HCT116 (cell line): ENCODE measurements around the gene TRMT10B. TPM values are rescaled to one million over a fixed set of nuclear protein-coding genes. Genes with fewer than 3 reads are reported as not detected.

Experiments
- ATAC-seq: fragments of 200-7000 bp; cut with Tn5 transposase; 2 replicates; pipeline ENCODE4 v1.9.1; 2020; ENCODE audit warnings: mild to moderate bottlenecking, moderate library complexity
- BruUV-seq: library from RNA; stranded (reverse); fragments of 400-500 nt; replicated peaks from 2 replicates; lab custom pipeline; 2021; lab: Mats Ljungman, UMichigan
- CTCF ChIA-PET: fragments of 300-600 bp; sonication (Branson Sonifier 250); formaldehyde crosslinking; loops from one replicate; lab custom pipeline; 2021; ENCODE audit warnings: antibody characterized with exemption; lab: Charles Lee
- POLR2A ChIA-PET: fragments of 300-600, 350-600 bp; sonication (Branson Sonifier 250); formaldehyde crosslinking; loops from one replicate; lab custom pipeline; 2021; ENCODE audit warnings: antibody characterized with exemption; lab: Charles Lee
- RAD21 ChIA-PET, 2 experiments: fragments of 300-600 bp; sonication (Branson Sonifier 250); formaldehyde crosslinking; loops; one replicate each; lab custom pipeline; 2023; ENCODE audit warnings: low total read pairs in 2 of 2; ENCODE audit not compliant: uncharacterized antibody in 2 of 2, unreplicated experiment in 2 of 2, low non-redundant PET in 1 of 2; lab: Charles Lee
- DNase-seq: peaks from one replicate; pipeline ENCODE4 v3.0.0-alpha.2; 2010; ENCODE audit warnings: low read depth, low spot score
- H2AFZ ChIP-seq: fragments of 200-600 bp; shearing (Covaris generic), sonication (generic); 2 replicates; pipeline ENCODE4 v1.6.1; 2017; ENCODE audit warnings: low read depth, mixed run types, mixed read lengths, antibody characterized with exemption, low read length; ENCODE audit not compliant: poor library complexity, severe bottlenecking
- H3K27ac ChIP-seq: 2 replicates; pipeline ENCODE4 v1.5.1; 2012; ENCODE audit warnings: low read depth, low read length
- H3K27me3 ChIP-seq: fragments of 200-600 bp; sonication (generic); 2 replicates; pipeline ENCODE4 v1.6.1; 2016; ENCODE audit warnings: mixed run types, low read length, mixed read lengths; ENCODE audit not compliant: insufficient read depth
- H3K36me3 ChIP-seq, 2 experiments: fragments of 200-500 bp in 1 of 2; fragments of 200-600 bp in 1 of 2; sonication (Bioruptor generic) in 1 of 2; sonication (generic) in 1 of 2; 2 replicates each; pipeline versions ENCODE4 v1.5.1 to v1.6.1; 2014 to 2016; ENCODE audit warnings: low read length in 2 of 2, inconsistent platforms in 1 of 2, mixed read lengths in 1 of 2, mixed run types in 1 of 2; ENCODE audit not compliant: insufficient read depth in 2 of 2, control insufficient read depth in 1 of 2
- H3K4me1 ChIP-seq, 2 experiments: fragments of 200-600 bp in 1 of 2; sonication (generic) in 1 of 2; 2 replicates each; pipeline versions ENCODE4 v1.5.1 to v1.6.1; 2012 to 2017; ENCODE audit warnings: low read length in 2 of 2, inconsistent platforms in 1 of 2, mild to moderate bottlenecking in 1 of 2, mixed read lengths in 1 of 2, mixed run types in 1 of 2, moderate library complexity in 1 of 2; ENCODE audit not compliant: insufficient read depth in 2 of 2, control insufficient read depth in 1 of 2
- H3K4me2 ChIP-seq: fragments of 200-600 bp; sonication (generic); 2 replicates; pipeline ENCODE4 v1.6.1; 2017; ENCODE audit warnings: mixed run types, low read length, mixed read lengths
- H3K4me3 ChIP-seq, 2 experiments: fragments of 200-600 bp in 1 of 2; sonication (generic) in 1 of 2; replicated peaks in 1 of 2; 2 replicates each; pipeline ENCODE4 v1.5.1; 2011 to 2016; ENCODE audit warnings: low read length in 2 of 2, control low read depth in 1 of 2, low read depth in 1 of 2, mild to moderate bottlenecking in 1 of 2, mixed read lengths in 1 of 2, mixed run types in 1 of 2
- H3K79me2 ChIP-seq: fragments of 200-600 bp; sonication (generic); 2 replicates; pipeline ENCODE4 v1.6.1; 2017; ENCODE audit warnings: mild to moderate bottlenecking, mixed run types, low read length, moderate library complexity, mixed read lengths; ENCODE audit not compliant: insufficient read depth
- H3K9ac ChIP-seq: fragments of 200-600 bp; sonication (generic); 2 replicates; pipeline ENCODE4 v1.6.1; 2016; ENCODE audit warnings: low read length, mixed read lengths
- H3K9me2 ChIP-seq: fragments of 200-600 bp; sonication (generic), shearing (Covaris generic); 2 replicates; pipeline ENCODE4 v1.6.1; 2017; ENCODE audit warnings: mixed run types, mild to moderate bottlenecking, moderate library complexity; ENCODE audit not compliant: insufficient read depth
- H3K9me3 ChIP-seq, 2 experiments: fragments of 200-500 bp in 1 of 2; fragments of 200-600 bp in 1 of 2; sonication (Bioruptor generic) in 1 of 2; sonication (generic) in 1 of 2; 2 replicates each; pipeline ENCODE4 v1.6.1; 2014 to 2017; ENCODE audit warnings: low read length in 2 of 2, mixed read lengths in 2 of 2, inconsistent platforms in 1 of 2, low read depth in 1 of 2, mild to moderate bottlenecking in 1 of 2, mixed run types in 1 of 2, moderate library complexity in 1 of 2; ENCODE audit not compliant: control insufficient read depth in 1 of 2, insufficient read depth in 1 of 2
- H4K20me1 ChIP-seq: fragments of 200-600 bp; sonication (generic), shearing (Covaris generic); 2 replicates; pipeline ENCODE4 v1.6.1; 2017; ENCODE audit warnings: mixed run types, mild to moderate bottlenecking, moderate library complexity; ENCODE audit not compliant: insufficient read depth
- CBX3 ChIP-seq: IDR thresholded peaks from 2 replicates; pipeline ENCODE4 v1.6.1; 2012; ENCODE audit warnings: low read depth
- ELF1 ChIP-seq: IDR thresholded peaks from 2 replicates; pipeline ENCODE4 v1.6.1; 2012; ENCODE audit warnings: low read depth, borderline replicate concordance
- EZH2 ChIP-seq: fragments of 200-600 bp; sonication (generic); IDR thresholded peaks from 2 replicates; pipeline ENCODE4 v1.6.1; 2017; ENCODE audit warnings: antibody characterized with exemption, mixed run types
- EZH2phosphoT487 ChIP-seq: fragments of 200-600 bp; IDR thresholded peaks from 2 replicates; pipeline ENCODE4 v1.6.1; 2018; ENCODE audit warnings: antibody characterized with exemption, borderline replicate concordance
- FOSL1 ChIP-seq: IDR thresholded peaks from 2 replicates; pipeline ENCODE4 v1.6.1; 2012; ENCODE audit warnings: low read depth
- JUND ChIP-seq: IDR thresholded peaks from 2 replicates; pipeline ENCODE4 v1.6.1; 2012
- REST ChIP-seq: IDR thresholded peaks from 2 replicates; pipeline ENCODE4 v1.6.1; 2012; ENCODE audit warnings: low read depth
- SIN3A ChIP-seq: IDR thresholded peaks from 2 replicates; pipeline ENCODE4 v1.6.1; 2012; ENCODE audit warnings: low read depth
- SRF ChIP-seq: IDR thresholded peaks from 2 replicates; pipeline ENCODE4 v1.6.1; 2012; ENCODE audit warnings: low read depth
- TCF7L2 ChIP-seq: IDR thresholded peaks from 2 replicates; pipeline ENCODE4 v1.7.0; 2011; ENCODE audit warnings: borderline replicate concordance, inconsistent platforms; ENCODE audit not compliant: insufficient read depth, insufficient read length; ENCODE audit errors: extremely low read depth
- YY1 ChIP-seq: IDR thresholded peaks from 2 replicates; pipeline ENCODE4 v1.6.1; 2011; ENCODE audit warnings: low read length, low read depth, moderate library complexity, mild to moderate bottlenecking; ENCODE audit not compliant: insufficient replicate concordance; ENCODE audit errors: extremely low read depth
- ZNF274 ChIP-seq: fragments of 200-500 bp; sonication (Bioruptor generic); IDR thresholded peaks from 2 replicates; pipeline ENCODE4 v1.6.1; 2014; ENCODE audit warnings: mild to moderate bottlenecking, low read depth, low read length, inconsistent platforms
- intact Hi-C: fragments of 100-400 bp; cut with micrococcal nuclease; formaldehyde crosslinking; loops from 2 replicates; pipeline ENCODE4 v1.10.0; 2022
- total RNA-seq: library from RNA; stranded (reverse); gene quantifications from one replicate; pipeline ENCODE4 v1.2.1, GENCODE V29; 2021; ENCODE audit not compliant: unreplicated experiment
- TF ChIP-seq, protein P1 (sequence below), 3 experiments: fragments of 200-600 bp in 1 of 3; sonication (generic) in 1 of 3; IDR thresholded peaks in 2 of 3; conservative IDR thresholded peaks in 1 of 3; 2 replicates each; pipeline ENCODE4 v1.5.1; 2012 to 2017; ENCODE audit warnings: low read depth in 2 of 3, low read length in 2 of 3, antibody characterized with exemption in 1 of 3, borderline replicate concordance in 1 of 3, control low read depth in 1 of 3, mild to moderate bottlenecking in 1 of 3, mixed read lengths in 1 of 3, mixed run types in 1 of 3, moderate library complexity in 1 of 3; ENCODE audit not compliant: insufficient read depth in 1 of 3

TRMT10B gene
- total RNA-seq, 1 experiment from 2014 or later, result 5.5 TPM

GRCh38 chr9:37732086-37732741 lies 21.4 kb upstream of the TRMT10B start (continued):
- TF ChIP-seq YY1 (no peak), TCF7L2 (no peak), SIN3A (no peak), EZH2phosphoT487 (no peak), SRF (no peak)
- TF ChIP-seq, protein P1, sequence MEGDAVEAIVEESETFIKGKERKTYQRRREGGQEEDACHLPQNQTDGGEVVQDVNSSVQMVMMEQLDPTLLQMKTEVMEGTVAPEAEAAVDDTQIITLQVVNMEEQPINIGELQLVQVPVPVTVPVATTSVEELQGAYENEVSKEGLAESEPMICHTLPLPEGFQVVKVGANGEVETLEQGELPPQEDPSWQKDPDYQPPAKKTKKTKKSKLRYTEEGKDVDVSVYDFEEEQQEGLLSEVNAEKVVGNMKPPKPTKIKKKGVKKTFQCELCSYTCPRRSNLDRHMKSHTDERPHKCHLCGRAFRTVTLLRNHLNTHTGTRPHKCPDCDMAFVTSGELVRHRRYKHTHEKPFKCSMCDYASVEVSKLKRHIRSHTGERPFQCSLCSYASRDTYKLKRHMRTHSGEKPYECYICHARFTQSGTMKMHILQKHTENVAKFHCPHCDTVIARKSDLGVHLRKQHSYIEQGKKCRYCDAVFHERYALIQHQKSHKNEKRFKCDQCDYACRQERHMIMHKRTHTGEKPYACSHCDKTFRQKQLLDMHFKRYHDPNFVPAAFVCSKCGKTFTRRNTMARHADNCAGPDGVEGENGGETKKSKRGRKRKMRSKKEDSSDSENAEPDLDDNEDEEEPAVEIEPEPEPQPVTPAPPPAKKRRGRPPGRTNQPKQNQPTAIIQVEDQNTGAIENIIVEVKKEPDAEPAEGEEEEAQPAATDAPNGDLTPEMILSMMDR (IDR thresholded peaks at IDR 0.05 in 2 of 3, conservative IDR thresholded peaks at IDR 0.05 in 1 of 3; ENCODE audit: borderline replicate concordance in 1 of 3, insufficient read depth in 1 of 3, low read depth in 2 of 3, low read length in 2 of 3), result no peak

DNA sequence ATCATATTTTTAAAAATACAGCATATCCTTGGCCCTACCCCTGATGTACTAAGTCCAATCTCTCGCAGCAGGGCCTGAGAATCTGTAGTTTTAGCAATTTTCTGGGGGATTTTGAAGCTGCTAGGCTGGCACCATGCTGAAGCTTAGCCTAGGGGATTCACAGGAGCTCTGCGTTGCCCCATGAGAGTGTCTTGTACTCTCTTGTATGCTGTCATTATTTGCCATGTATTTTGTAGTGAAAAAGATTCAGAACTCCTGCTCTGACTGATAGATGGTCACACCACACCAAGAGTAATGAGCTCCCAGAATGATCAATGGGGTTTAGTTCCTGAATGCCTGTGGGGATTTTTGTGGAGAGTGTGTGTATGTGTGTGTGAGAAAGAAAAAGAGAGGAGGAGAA lies 20.7 kb upstream of the TRMT10B start:
- intact Hi-C loops, result no loop called here
- no peaks in the 10 kb centered on the region for H3K9me2 ChIP-seq
- H2AFZ ChIP-seq, result no peak overlapping the region
- ChIA-PET POLR2A (no interaction called here), RAD21 (no interaction called here), CTCF (no interaction called here)
- no TSS peak for BruUV-seq
- no peaks in the 10 kb centered on the region for H3K4me1 ChIP-seq
- H3K27ac ChIP-seq, result no peak overlapping the region
- no peak for ATAC-seq
- no peak overlapping the region for H3K9ac ChIP-seq
- no peaks in the 10 kb centered on the region for H4K20me1 ChIP-seq
- no peaks in the 10 kb centered on the region for H3K9me3 ChIP-seq
- H3K4me2 ChIP-seq, result no peak overlapping the region
- peaks cover 28% of the 10 kb centered on the region for H3K27me3 ChIP-seq
- TF ChIP-seq EZH2, result no peak
- TF ChIP-seq FOSL1, result no peak
- no peak for TF ChIP-seq SIN3A
- no peak for TF ChIP-seq ELF1
- TF ChIP-seq SRF, result no peak
- TF ChIP-seq JUND, result no peak
- TF ChIP-seq CBX3, result no peak
- no peak for TF ChIP-seq REST
- no peak for TF ChIP-seq ZNF274
- no peak for DNase-seq
- no peaks in the 10 kb centered on the region for H3K79me2 ChIP-seq
- no peak overlapping the region for H3K4me3 ChIP-seq
- H3K36me3 ChIP-seq, result no peaks in the 10 kb centered on the region
